ENCODE results near the gene OGFOD2. TPM values are rescaled to one million over a fixed set of nuclear protein-coding genes. Genes with fewer than 3 reads are reported as not detected.

The OGFOD2 gene
- total RNA-seq, 2 experiments from 2014 or later = 13.1 to 25.0 TPM

DNA sequence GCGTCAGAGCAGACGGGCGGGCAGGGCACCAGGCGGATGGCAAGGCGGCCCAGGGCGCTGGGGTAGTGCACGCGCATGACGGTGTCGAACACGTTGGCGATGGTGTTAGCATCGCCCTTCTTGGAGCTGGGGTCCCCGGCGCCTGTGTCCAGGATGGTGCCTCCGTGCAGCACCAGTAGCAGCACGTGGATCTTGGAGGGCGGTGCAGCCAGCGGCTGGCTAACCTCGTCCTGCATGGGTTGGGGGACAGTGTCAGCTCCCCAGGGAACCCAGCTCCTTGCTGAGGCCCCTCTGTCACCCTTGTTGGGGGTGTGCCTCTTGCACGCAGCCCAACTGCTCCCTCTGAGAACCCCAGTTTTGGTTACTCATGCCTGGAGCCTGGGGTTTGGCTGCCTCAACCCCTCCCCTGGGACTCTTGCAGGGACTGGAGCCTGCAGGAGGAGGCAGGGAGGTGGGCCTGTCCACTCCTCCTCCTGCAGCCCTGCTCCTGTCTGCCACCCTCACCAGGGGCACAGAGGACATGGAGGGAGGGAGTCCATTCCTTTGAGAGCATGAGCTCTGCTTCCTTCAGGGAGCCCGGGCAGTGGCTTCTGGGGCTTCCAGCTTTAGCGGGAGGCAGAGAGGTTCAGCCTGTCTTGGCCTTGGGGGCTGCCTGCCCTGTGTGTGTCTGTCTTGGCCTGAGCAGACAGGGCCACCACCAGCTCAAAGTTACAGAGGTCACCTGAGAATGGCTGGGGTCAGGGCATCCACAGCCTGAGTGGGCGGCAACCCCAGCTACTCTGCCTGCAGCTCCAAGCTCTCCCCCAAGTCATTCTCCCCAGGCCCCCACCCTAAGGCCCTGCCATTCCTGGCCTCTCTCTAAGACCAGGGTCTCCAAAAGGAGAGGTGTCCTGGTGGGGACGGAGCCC is 22.6 kb downstream of the OGFOD2 start:
- no peak for DNase-seq (ENCODE audit: low spot score)
- intact Hi-C loops (cut with micrococcal nuclease; ENCODE audit: unreplicated experiment) = no loop called here
- H4K20me1 ChIP-seq (ENCODE audit: insufficient read depth, low read length) = no peaks in the 10 kb centered on the region
- H3K9me2 ChIP-seq (ENCODE audit: insufficient read depth, low read length) = no peaks in the 10 kb centered on the region
- ChIA-PET CTCF (ENCODE audit: unreplicated experiment) (no interaction called here), POLR2A (no interaction called here)
- TF ChIP-seq, protein P1, sequence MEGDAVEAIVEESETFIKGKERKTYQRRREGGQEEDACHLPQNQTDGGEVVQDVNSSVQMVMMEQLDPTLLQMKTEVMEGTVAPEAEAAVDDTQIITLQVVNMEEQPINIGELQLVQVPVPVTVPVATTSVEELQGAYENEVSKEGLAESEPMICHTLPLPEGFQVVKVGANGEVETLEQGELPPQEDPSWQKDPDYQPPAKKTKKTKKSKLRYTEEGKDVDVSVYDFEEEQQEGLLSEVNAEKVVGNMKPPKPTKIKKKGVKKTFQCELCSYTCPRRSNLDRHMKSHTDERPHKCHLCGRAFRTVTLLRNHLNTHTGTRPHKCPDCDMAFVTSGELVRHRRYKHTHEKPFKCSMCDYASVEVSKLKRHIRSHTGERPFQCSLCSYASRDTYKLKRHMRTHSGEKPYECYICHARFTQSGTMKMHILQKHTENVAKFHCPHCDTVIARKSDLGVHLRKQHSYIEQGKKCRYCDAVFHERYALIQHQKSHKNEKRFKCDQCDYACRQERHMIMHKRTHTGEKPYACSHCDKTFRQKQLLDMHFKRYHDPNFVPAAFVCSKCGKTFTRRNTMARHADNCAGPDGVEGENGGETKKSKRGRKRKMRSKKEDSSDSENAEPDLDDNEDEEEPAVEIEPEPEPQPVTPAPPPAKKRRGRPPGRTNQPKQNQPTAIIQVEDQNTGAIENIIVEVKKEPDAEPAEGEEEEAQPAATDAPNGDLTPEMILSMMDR (conservative IDR thresholded peaks at IDR 0.05; ENCODE audit: low read length) = no peak
- no peak for TF ChIP-seq EZH2phosphoT487 (IDR thresholded peaks at IDR 0.05; ENCODE audit: borderline replicate concordance, low read depth, low read length)
- H2AFZ ChIP-seq (ENCODE audit: low read length) = no peak overlapping the region
- H3K9me3 ChIP-seq (ENCODE audit: low read length) = no peaks in the 10 kb centered on the region
- no TSS peak for BruUV-seq (replicated peaks)
- no peaks in the 10 kb centered on the region for H3K79me2 ChIP-seq (ENCODE audit: insufficient read depth, low read depth, low read length)
- H3K36me3 ChIP-seq (ENCODE audit: insufficient read depth, low read length) = no peaks in the 10 kb centered on the region
- no peak overlapping the region for H3K27ac ChIP-seq (ENCODE audit: low read depth, low read length, poor library complexity, severe bottlenecking)
- no peak overlapping the region for H3K4me3 ChIP-seq (ENCODE audit: low read depth, low read length, poor library complexity, severe bottlenecking)
- no peaks in the 10 kb centered on the region for H3K4me1 ChIP-seq (ENCODE audit: insufficient read depth, low read length, poor library complexity, severe bottlenecking)
- no peak overlapping the region for H3K4me2 ChIP-seq (ENCODE audit: low read length)

DNA sequence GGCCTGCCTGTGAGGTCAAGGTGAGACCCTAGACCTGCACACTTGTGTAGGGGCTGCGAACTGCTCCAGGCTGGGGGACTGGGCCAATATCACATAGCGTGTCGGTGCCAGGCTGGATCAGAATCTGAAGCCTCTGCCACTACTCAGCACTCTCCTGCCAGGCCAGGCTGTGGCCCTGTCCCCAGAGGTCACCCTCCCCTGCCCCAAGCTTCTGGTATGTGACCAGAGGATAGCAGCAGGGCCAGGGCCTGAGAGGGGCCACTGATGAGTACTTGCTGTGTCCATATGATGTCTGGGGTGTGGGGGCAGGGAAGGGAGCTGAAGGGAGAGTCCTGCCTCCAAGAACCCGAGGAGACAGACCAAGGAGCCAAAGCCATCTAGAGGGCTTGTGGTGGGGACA is 23.3 kb downstream of the OGFOD2 start:
- Histone ChIP-seq H3K4me1 (ENCODE audit: insufficient read depth, low read length, poor library complexity, severe bottlenecking) (no peaks in the 10 kb centered on the region), H2AFZ (ENCODE audit: low read length) (no peak overlapping the region), H3K4me3 (ENCODE audit: low read depth, low read length, poor library complexity, severe bottlenecking) (no peak overlapping the region), H3K9me3 (ENCODE audit: low read length) (no peaks in the 10 kb centered on the region), H3K36me3 (ENCODE audit: insufficient read depth, low read length) (no peaks in the 10 kb centered on the region), H3K9me2 (ENCODE audit: insufficient read depth, low read length) (no peaks in the 10 kb centered on the region), H3K4me2 (ENCODE audit: low read length) (no peak overlapping the region), H4K20me1 (ENCODE audit: insufficient read depth, low read length) (no peaks in the 10 kb centered on the region), H3K79me2 (ENCODE audit: insufficient read depth, low read depth, low read length) (no peaks in the 10 kb centered on the region), H3K27ac (ENCODE audit: low read depth, low read length, poor library complexity, severe bottlenecking) (no peak overlapping the region)
- TF ChIP-seq, protein P1 (conservative IDR thresholded peaks at IDR 0.05; ENCODE audit: low read length) = no peak
- TF ChIP-seq EZH2phosphoT487 (IDR thresholded peaks at IDR 0.05; ENCODE audit: borderline replicate concordance, low read depth, low read length) = no peak
- DNase-seq (ENCODE audit: low spot score) = no peak
- intact Hi-C loops (cut with micrococcal nuclease; ENCODE audit: unreplicated experiment) = no loop called here
- CTCF ChIA-PET (ENCODE audit: unreplicated experiment) = no interaction called here
- BruUV-seq (replicated peaks) = no TSS peak
- POLR2A ChIA-PET = interaction anchor here (0.7 kb wide), 1 partner anchor 8 kb away, joined by 5 read pairs; no protein-coding TSS in a partner anchor
